ENCODE results near the gene FAM107A.

GRCh38 chr3:58588030-58588614 lies 10.9 kb upstream of the FAM107A start:
- TF ChIP-seq POLR2AphosphoS5 (IDR thresholded peaks at IDR 0.05; ENCODE audit: borderline replicate concordance, low read depth, low read length), result no peak
- TF ChIP-seq EZH2 (IDR thresholded peaks at IDR 0.05), result no peak

All from SK-N-MC (cell line).